Mesothelial cell of epicardium (in vitro differentiated cells): ENCODE data around the gene FAM161B. TPM values are rescaled to one million over a fixed set of nuclear protein-coding genes. Genes with fewer than 3 reads are reported as not detected.
"Not testable (repeated sequence)": the region's sequence is repeated elsewhere in the genome, so short reads cannot be mapped to it uniquely, and the experiment has no call there.

ENCODE experiments used
- DNase-seq, 2 experiments: peaks; one replicate each; pipeline ENCODE4 v3.0.0; 2021; ENCODE audit warnings: low spot score in 2 of 2; ENCODE audit not compliant: unreplicated experiment in 2 of 2
- H3K27ac Mint-ChIP-seq: 2 replicates; pipeline ENCODE4 v1.8.0; 2021; ENCODE audit warnings: mixed read lengths
- H3K27me3 Mint-ChIP-seq: 2 replicates; pipeline ENCODE4 v1.8.0; 2021; ENCODE audit warnings: low read depth, mixed read lengths
- H3K36me3 Mint-ChIP-seq: 2 replicates; pipeline ENCODE4 v1.8.0; 2021; ENCODE audit warnings: mixed read lengths
- H3K4me1 Mint-ChIP-seq: 2 replicates; pipeline ENCODE4 v1.8.0; 2021; ENCODE audit warnings: mixed read lengths
- H3K4me3 Mint-ChIP-seq: 2 replicates; pipeline ENCODE4 v1.8.0; 2021; ENCODE audit warnings: mild to moderate bottlenecking, moderate library complexity, mixed read lengths
- H3K9me3 Mint-ChIP-seq: 2 replicates; pipeline ENCODE4 v1.8.0; 2021; ENCODE audit warnings: mixed read lengths
- total RNA-seq: library from RNA; stranded (reverse); gene quantifications from 3 replicates; pipeline ENCODE4 v1.2.1, GENCODE V29; 2021
- TF ChIP-seq, protein P1 (sequence below): fragments of 200-600 bp; sonication (generic); IDR thresholded peaks from one replicate; pipeline ENCODE4 v1.5.0; 2021; ENCODE audit warnings: antibody characterized with exemption; ENCODE audit not compliant: unreplicated experiment

FAM161B gene
- total RNA-seq, 1 donor from 2014 or later: 5.3 TPM

DNA sequence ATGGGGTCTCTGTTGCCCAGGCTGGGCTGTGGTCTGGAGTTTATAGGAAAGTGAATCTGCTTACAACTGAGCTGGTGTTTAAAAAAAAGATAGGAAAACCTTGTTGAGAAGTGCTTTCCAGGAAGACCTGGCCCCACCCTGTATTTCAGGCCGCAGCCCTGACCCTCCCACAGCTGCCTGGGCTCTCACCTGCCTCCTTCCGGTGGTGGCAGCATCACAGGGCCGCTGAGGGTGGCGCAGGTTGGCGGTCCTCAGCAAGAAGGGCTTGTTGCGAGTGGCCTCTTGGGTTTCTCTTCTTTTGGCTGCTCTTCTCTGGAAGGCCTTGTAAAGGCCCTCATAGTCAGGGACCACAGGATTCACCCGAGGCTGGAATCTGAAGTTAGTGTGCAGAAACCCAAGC lies 7.7 kb downstream of the FAM161B start:
- Mint-ChIP-seq H3K9me3 (no peaks in the 10 kb centered on the region), H3K4me3 (no peak overlapping the region), H3K27ac (no peak overlapping the region), H3K4me1 (no peaks in the 10 kb centered on the region), H3K27me3 (no peaks in the 10 kb centered on the region), H3K36me3 (peaks cover 23% of the 10 kb centered on the region)
- DNase-seq: no peak
- TF ChIP-seq, protein P1, sequence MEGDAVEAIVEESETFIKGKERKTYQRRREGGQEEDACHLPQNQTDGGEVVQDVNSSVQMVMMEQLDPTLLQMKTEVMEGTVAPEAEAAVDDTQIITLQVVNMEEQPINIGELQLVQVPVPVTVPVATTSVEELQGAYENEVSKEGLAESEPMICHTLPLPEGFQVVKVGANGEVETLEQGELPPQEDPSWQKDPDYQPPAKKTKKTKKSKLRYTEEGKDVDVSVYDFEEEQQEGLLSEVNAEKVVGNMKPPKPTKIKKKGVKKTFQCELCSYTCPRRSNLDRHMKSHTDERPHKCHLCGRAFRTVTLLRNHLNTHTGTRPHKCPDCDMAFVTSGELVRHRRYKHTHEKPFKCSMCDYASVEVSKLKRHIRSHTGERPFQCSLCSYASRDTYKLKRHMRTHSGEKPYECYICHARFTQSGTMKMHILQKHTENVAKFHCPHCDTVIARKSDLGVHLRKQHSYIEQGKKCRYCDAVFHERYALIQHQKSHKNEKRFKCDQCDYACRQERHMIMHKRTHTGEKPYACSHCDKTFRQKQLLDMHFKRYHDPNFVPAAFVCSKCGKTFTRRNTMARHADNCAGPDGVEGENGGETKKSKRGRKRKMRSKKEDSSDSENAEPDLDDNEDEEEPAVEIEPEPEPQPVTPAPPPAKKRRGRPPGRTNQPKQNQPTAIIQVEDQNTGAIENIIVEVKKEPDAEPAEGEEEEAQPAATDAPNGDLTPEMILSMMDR: no peak

DNA sequence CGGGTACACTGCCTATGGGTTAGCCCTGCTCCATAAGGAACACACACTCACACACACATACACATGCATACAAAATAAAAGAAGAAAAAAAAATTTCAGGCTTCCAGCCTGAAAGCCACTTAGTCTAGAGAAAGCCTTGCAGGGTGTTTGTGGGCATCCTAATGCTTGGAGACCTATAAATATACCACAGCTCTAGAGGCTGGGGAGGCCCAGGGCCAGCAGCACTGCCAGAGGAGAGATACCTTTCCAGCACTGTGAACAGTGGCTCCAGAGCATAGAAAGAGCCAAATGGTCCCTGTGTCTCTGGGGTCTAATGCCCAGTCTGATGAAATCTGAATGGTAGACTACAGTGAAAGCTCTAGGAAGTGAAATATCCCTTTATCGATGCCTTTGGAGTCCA lies 12.9 kb downstream of the FAM161B start:
- DNase-seq: no peak
- Mint-ChIP-seq H3K4me3 (no peak overlapping the region), H3K27me3 (no peaks in the 10 kb centered on the region), H3K36me3 (peaks cover 22% of the 10 kb centered on the region), H3K9me3 (no peaks in the 10 kb centered on the region), H3K4me1 (no peaks in the 10 kb centered on the region), H3K27ac (no peak overlapping the region)
- TF ChIP-seq, protein P1: no peak

DNA sequence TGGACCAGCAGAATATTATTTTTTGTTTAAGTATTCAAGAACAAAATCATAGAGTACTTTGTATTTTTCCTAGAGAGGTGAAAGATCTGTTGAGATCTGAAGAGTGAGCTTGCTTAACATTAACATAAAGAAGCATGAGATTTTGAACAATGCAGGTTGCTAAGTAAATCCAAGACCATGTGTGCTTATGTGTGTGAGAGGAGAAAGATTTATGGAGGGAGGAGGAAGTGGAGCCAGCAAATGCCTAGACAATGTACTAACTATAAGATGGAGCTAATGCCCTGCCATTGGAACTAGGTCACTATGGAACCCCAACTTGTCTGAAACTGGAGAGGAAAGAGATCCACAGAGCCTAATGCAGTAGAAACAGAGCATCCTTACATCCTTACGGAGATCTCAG lies 13.3 kb downstream of the FAM161B start:
- Mint-ChIP-seq H3K4me1 (no peaks in the 10 kb centered on the region), H3K4me3 (no peak overlapping the region), H3K27me3 (no peaks in the 10 kb centered on the region), H3K36me3 (peaks cover 23% of the 10 kb centered on the region), H3K27ac (no peak overlapping the region), H3K9me3 (no peaks in the 10 kb centered on the region)
- no peak for DNase-seq
- TF ChIP-seq, protein P1: no peak

DNA sequence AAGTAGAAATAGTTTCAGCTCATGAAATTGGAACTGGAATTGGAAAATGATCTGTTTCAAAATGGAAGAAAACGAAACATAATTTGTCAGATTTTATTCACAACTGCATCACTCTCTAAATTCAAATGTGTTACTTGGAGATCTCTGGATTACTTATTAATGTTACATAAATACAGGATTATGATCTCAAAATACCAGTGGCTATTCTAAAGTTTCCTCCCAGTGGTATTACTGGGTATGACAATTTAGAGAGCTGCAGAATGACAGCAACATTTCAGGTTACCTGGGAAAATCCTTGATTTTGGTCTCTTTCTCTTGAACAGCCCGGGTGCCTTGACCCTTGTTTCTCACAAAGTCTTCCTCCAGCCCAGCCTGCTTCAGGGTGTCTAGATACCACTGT lies 14.2 kb downstream of the FAM161B start:
- Mint-ChIP-seq H3K27ac (no peak overlapping the region), H3K36me3 (peaks cover 21% of the 10 kb centered on the region), H3K27me3 (no peaks in the 10 kb centered on the region), H3K4me3 (no peak overlapping the region), H3K4me1 (no peaks in the 10 kb centered on the region), H3K9me3 (no peaks in the 10 kb centered on the region)
- TF ChIP-seq, protein P1: peak; percentile 52
- no peak for DNase-seq

DNA sequence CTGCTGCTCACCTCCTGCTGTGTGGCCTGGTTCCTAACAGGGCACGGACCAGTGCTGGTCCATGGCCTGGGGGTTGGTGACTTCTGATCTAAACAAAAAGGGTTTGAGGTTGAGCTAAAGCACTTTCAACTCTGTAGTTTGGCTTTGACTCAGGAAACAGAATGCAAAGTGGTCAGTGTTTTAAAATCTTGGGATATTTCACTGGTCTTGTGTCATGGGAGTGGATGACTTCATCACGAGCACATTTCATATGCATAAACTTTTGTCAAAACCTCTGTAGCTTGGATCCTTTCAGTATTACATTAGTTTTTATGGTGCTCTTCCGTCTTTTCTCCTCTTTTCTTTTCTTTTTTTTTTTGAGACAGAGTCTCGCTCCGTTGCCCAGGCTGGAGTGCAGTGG lies 25.6 kb downstream of the FAM161B start:
- Mint-ChIP-seq H3K4me3 (no peak overlapping the region), H3K27me3 (no peaks in the 10 kb centered on the region), H3K9me3 (peaks cover 3% of the 10 kb centered on the region), H3K4me1 (no peaks in the 10 kb centered on the region), H3K36me3 (peaks cover 44% of the 10 kb centered on the region), H3K27ac (no peak overlapping the region)
- DNase-seq: no peak
- TF ChIP-seq, protein P1: no peak

DNA sequence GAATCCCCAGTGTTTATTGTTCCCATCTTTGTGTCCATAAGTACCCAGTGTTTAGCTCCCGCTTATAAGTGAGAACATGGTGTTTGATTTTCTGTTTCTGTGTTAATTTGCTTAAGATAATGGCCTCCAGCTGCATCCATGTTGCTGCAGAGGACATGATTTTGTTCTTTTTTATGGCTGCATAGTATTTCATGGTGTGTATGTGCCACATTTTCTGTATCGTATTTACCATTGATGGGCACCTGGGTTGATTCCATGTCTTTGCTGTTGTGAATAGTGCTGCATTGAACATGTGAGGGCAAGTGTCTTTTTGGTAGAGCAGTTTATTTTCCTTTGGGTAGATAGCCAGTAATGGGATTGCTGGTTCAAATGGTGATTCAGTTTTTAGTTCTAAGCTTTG lies 30.4 kb downstream of the FAM161B start:
- not testable (repeated sequence) for DNase-seq, H3K4me1 Mint-ChIP-seq, H3K27ac Mint-ChIP-seq, H3K4me3 Mint-ChIP-seq, H3K27me3 Mint-ChIP-seq, H3K9me3 Mint-ChIP-seq
- peaks cover 25% of the 10 kb centered on the region for H3K36me3 Mint-ChIP-seq
